H1 (cell line): ENCODE measurements around the gene TMEM17. TPM values are rescaled to one million over a fixed set of nuclear protein-coding genes. Genes with fewer than 3 reads are reported as not detected.

Experiments used
- CTCF ChIA-PET: fragments of 300-600 bp; sonication (Branson Sonifier 250); formaldehyde crosslinking; loops from one replicate; lab custom pipeline; 2021; ENCODE audit not compliant: partially characterized antibody; lab: Charles Lee
- POLR2A ChIA-PET: fragments of 300-600 bp; sonication (Branson Sonifier 250); formaldehyde crosslinking; loops from one replicate; lab custom pipeline; 2021; ENCODE audit warnings: inconsistent platforms; ENCODE audit not compliant: partially characterized antibody; lab: Charles Lee
- DNase-seq, 2 experiments: peaks; one replicate each; pipeline versions ENCODE4 v3.0.0 to v3.0.0-alpha.2; 2010 to 2022; ENCODE audit warnings: low spot score in 2 of 2, low read depth in 1 of 2, mixed read lengths in 1 of 2
- FAIRE-seq: peaks from 2 replicates; lab custom pipeline; 2011; peaks lifted over from hg19 to GRCh38; lab: Jason Lieb, UNC
- H2AFZ ChIP-seq: 2 replicates; pipeline ENCODE4 v1.8.1; 2012; ENCODE audit warnings: low read length, inconsistent platforms
- H2AK5ac ChIP-seq: 2 replicates; pipeline ENCODE4 v1.6.1; 2013; ENCODE audit warnings: low read depth, low read length
- H2BK120ac ChIP-seq: replicated peaks from 2 replicates; pipeline ENCODE3; 2013; ENCODE audit warnings: low read depth, low read length, inconsistent platforms
- H2BK12ac ChIP-seq: 2 replicates; pipeline ENCODE4 v1.6.1; 2013; ENCODE audit warnings: low read depth, low read length
- H2BK15ac ChIP-seq: 2 replicates; pipeline ENCODE4 v1.6.1; 2013; ENCODE audit warnings: low read length
- H2BK20ac ChIP-seq: 2 replicates; pipeline ENCODE4 v1.6.1; 2013; ENCODE audit warnings: low read length
- H2BK5ac ChIP-seq: 2 replicates; pipeline ENCODE4 v1.6.1; 2013; ENCODE audit warnings: low read depth, low read length
- H3K14ac ChIP-seq: 2 replicates; pipeline ENCODE4 v1.6.1; 2013; ENCODE audit warnings: inconsistent platforms; ENCODE audit not compliant: insufficient read length
- H3K18ac ChIP-seq: 2 replicates; pipeline ENCODE4 v1.6.1; 2013; ENCODE audit warnings: low read length; ENCODE audit errors: extremely low read depth
- H3K23ac ChIP-seq: 2 replicates; pipeline ENCODE4 v1.6.1; 2013; ENCODE audit warnings: inconsistent platforms; ENCODE audit not compliant: insufficient read length
- H3K23me2 ChIP-seq: 2 replicates; pipeline ENCODE4 v1.6.1; 2013; ENCODE audit warnings: low read depth, low read length
- H3K27ac ChIP-seq: 2 replicates; pipeline ENCODE4 v1.6.1; 2011; ENCODE audit warnings: low read depth, low read length, inconsistent platforms
- H3K27me3 ChIP-seq, 4 experiments: replicated peaks in 1 of 4; 1 replicate in 1 of 4; 2 replicates in 3 of 4; pipeline versions ENCODE4 v1.6.1 to v1.8.1; 2011 to 2013; ENCODE audit warnings: low read length in 3 of 4, mild to moderate bottlenecking in 3 of 4, inconsistent platforms in 2 of 4, mixed read lengths in 2 of 4, moderate library complexity in 1 of 4; ENCODE audit not compliant: control insufficient read depth in 3 of 4, insufficient read depth in 3 of 4; ENCODE audit errors: extremely low read depth in 1 of 4
- H3K36me3 ChIP-seq, 4 experiments: 2 replicates each; pipeline versions ENCODE4 v1.6.1 to v1.8.1; 2011 to 2013; ENCODE audit warnings: mild to moderate bottlenecking in 4 of 4, low read length in 3 of 4, moderate library complexity in 2 of 4, control low read depth in 1 of 4, inconsistent platforms in 1 of 4; ENCODE audit not compliant: insufficient read depth in 4 of 4, control insufficient read depth in 2 of 4
- H3K4ac ChIP-seq: replicated peaks from 2 replicates; pipeline ENCODE3; 2013; ENCODE audit warnings: low read length, low read depth, mixed read lengths, inconsistent platforms; ENCODE audit not compliant: insufficient read length
- H3K4me1 ChIP-seq, 4 experiments: replicated peaks in 1 of 4; 1 replicate in 1 of 4; 2 replicates in 3 of 4; pipeline versions ENCODE4 v1.6.1 to v1.8.1; 2011 to 2013; ENCODE audit warnings: low read length in 3 of 4, inconsistent platforms in 2 of 4, mixed read lengths in 1 of 4; ENCODE audit not compliant: insufficient read depth in 4 of 4, control insufficient read depth in 3 of 4
- H3K4me2 ChIP-seq, 2 experiments: 2 replicates each; pipeline versions ENCODE4 v1.6.1 to v1.8.1; 2011 to 2013; ENCODE audit warnings: low read depth in 2 of 2, low read length in 2 of 2, control low read depth in 1 of 2, inconsistent platforms in 1 of 2, mild to moderate bottlenecking in 1 of 2; ENCODE audit not compliant: insufficient read depth in 1 of 2
- H3K4me3 ChIP-seq, 4 experiments: fragments of 200-600, 300-600 bp in 1 of 4; sonication (generic), shearing (Covaris generic), sonication (Bioruptor Twin) in 1 of 4; 2 replicates each; pipeline versions ENCODE4 v1.5.1 to v1.8.1; 2011 to 2016; ENCODE audit warnings: low read length in 4 of 4, low read depth in 3 of 4, control low read depth in 2 of 4, inconsistent platforms in 2 of 4, mild to moderate bottlenecking in 2 of 4, mixed read lengths in 1 of 4, moderate library complexity in 1 of 4; ENCODE audit not compliant: insufficient read depth in 2 of 4; ENCODE audit errors: extremely low read depth in 1 of 4
- H3K56ac ChIP-seq: replicated peaks from 2 replicates; pipeline ENCODE3; 2013; ENCODE audit warnings: low read depth, mild to moderate bottlenecking, mixed read lengths, low read length, inconsistent platforms; ENCODE audit not compliant: insufficient read length
- H3K79me1 ChIP-seq: 2 replicates; pipeline ENCODE4 v1.6.1; 2013; ENCODE audit warnings: low read depth, low read length, control low read depth
- H3K79me2 ChIP-seq, 2 experiments: 2 replicates each; pipeline versions ENCODE4 v1.6.1 to v1.8.1; 2012 to 2013; ENCODE audit warnings: low read length in 2 of 2, mild to moderate bottlenecking in 2 of 2, inconsistent platforms in 1 of 2; ENCODE audit not compliant: insufficient read depth in 2 of 2, control insufficient read depth in 1 of 2
- H3K9ac ChIP-seq, 4 experiments: replicated peaks in 1 of 4; 1 replicate in 1 of 4; 2 replicates in 3 of 4; pipeline versions ENCODE4 v1.6.1 to v1.8.1; 2011 to 2013; ENCODE audit warnings: low read depth in 3 of 4, low read length in 3 of 4, control low read depth in 2 of 4, mild to moderate bottlenecking in 2 of 4, moderate library complexity in 2 of 4, inconsistent platforms in 1 of 4; ENCODE audit errors: extremely low read depth in 1 of 4
- H3K9me3 ChIP-seq, 2 experiments: 2 replicates each; pipeline versions ENCODE4 v1.6.1 to v1.8.1; 2012 to 2013; ENCODE audit warnings: mild to moderate bottlenecking in 2 of 2, moderate library complexity in 2 of 2, control low read depth in 1 of 2, inconsistent platforms in 1 of 2, low read depth in 1 of 2, low read length in 1 of 2, mixed read lengths in 1 of 2; ENCODE audit not compliant: insufficient read depth in 2 of 2
- H4K20me1 ChIP-seq, 2 experiments: replicated peaks in 1 of 2; 2 replicates each; pipeline versions ENCODE3 to v1.8.1; 2011 to 2013; ENCODE audit warnings: inconsistent platforms in 2 of 2, low read length in 2 of 2, mild to moderate bottlenecking in 1 of 2; ENCODE audit not compliant: insufficient read depth in 2 of 2, control insufficient read depth in 1 of 2
- H4K5ac ChIP-seq: 2 replicates; pipeline ENCODE4 v1.6.1; 2013; ENCODE audit warnings: low read length, low read depth, mixed read lengths, inconsistent platforms; ENCODE audit not compliant: insufficient read length
- H4K8ac ChIP-seq: 2 replicates; pipeline ENCODE4 v1.8.0; 2013; ENCODE audit warnings: mild to moderate bottlenecking, moderate library complexity, low read length, inconsistent platforms; ENCODE audit not compliant: insufficient read depth; ENCODE audit errors: extremely low read depth
- H4K91ac ChIP-seq: replicated peaks from 2 replicates; pipeline ENCODE3; 2013; ENCODE audit warnings: low read length, mixed read lengths, inconsistent platforms; ENCODE audit not compliant: insufficient read length
- TEAD4 ChIP-seq: IDR thresholded peaks from 2 replicates; pipeline ENCODE4 v1.6.1; 2012; ENCODE audit warnings: low read depth, low read length, inconsistent platforms, mixed read lengths
- WGBS, 2 experiments: shearing (Covaris generic) in 1 of 2; methylation state at CpG; one replicate each; pipeline versions ENCODE4 v1.1.6 to v1.1.7; 2013 to 2015; ENCODE audit warnings: low lambda C conversion rate in 2 of 2, mixed read lengths in 2 of 2, inconsistent platforms in 1 of 2, low coverage in 1 of 2, missing lambda C conversion rate in 1 of 2; ENCODE audit not compliant: insufficient replicate concordance in 2 of 2, insufficient coverage in 1 of 2, insufficient read length in 1 of 2; ENCODE audit errors: extremely low coverage in 1 of 2, missing lambda C conversion rate in 1 of 2; 5-methylcytosine and 5-hydroxymethylcytosine counted together
- polyA plus RNA-seq, 7 experiments: library from polyadenylated mRNA; depleted of rRNA in 3 of 7; stranded (reverse) in 5 of 7; unstranded in 2 of 7; fragments of >200 nt in 5 of 7; fragments of 200-250 nt in 2 of 7; gene quantifications; 1 replicate in 5 of 7; 2 replicates in 1 of 7; 4 replicates in 1 of 7; pipeline versions ENCODE4 v1.2.1 to v1.2.3, GENCODE V29; 2011 to 2013; ENCODE audit warnings: missing spikeins in 2 of 7, mixed read lengths in 2 of 7
- total RNA-seq: library from RNA; stranded (reverse); fragmentation: NEBNext Ultra II Directional; extraction: Animal tissue kit (Norgen Biotek cat#: 25700); gene quantifications from 2 replicates; pipeline ENCODE4 v1.2.1, GENCODE V29; 2021

The TMEM17 gene
- total and polyA plus RNA-seq, 2 of the 8 experiments (the other 6 are each of a cell fraction or from before 2014, with no cell fraction given) = 0.69 to 1.2 TPM

GRCh38 chr2:62512384-62512783 lies 6.4 kb upstream of the TMEM17 start:
- no peaks in the 10 kb centered on the region for H3K79me1 ChIP-seq
- no peak overlapping the region for H4K8ac ChIP-seq
- H3K9me3 ChIP-seq = no peaks in the 10 kb centered on the region
- no peak overlapping the region for H2AFZ ChIP-seq
- no peak overlapping the region for H3K56ac ChIP-seq
- H3K4ac ChIP-seq = no peak overlapping the region
- H3K36me3 ChIP-seq = no peaks in the 10 kb centered on the region
- H3K23ac ChIP-seq = no peak overlapping the region
- no peak overlapping the region for H2AK5ac ChIP-seq
- no peak for FAIRE-seq
- no peak overlapping the region for H2BK20ac ChIP-seq
- H3K4me2 ChIP-seq = no peak overlapping the region
- no peaks in the 10 kb centered on the region for H3K79me2 ChIP-seq
- WGBS, 2 experiments = 91% methylated on average over 4 of the region's 4 CpGs; no CpG with 5 or more reads in 1 of the 2 experiments
- no peak overlapping the region for H3K18ac ChIP-seq
- ChIA-PET POLR2A (no interaction called here), CTCF (interaction anchor here (1.1 kb wide), 1 partner anchor 9 kb away, joined by 4 read pairs; no protein-coding TSS in a partner anchor)
- no peak overlapping the region for H3K14ac ChIP-seq
- H3K27ac ChIP-seq = no peak overlapping the region
- no peak overlapping the region for H3K9ac ChIP-seq
- H4K5ac ChIP-seq = no peak overlapping the region
- no peak for TF ChIP-seq TEAD4
- no peaks in the 10 kb centered on the region for H3K4me1 ChIP-seq
- no peak for DNase-seq
- H2BK5ac ChIP-seq = no peak overlapping the region
- H2BK12ac ChIP-seq = no peak overlapping the region
- H2BK15ac ChIP-seq = no peak overlapping the region
- H3K4me3 ChIP-seq = no peak overlapping the region
- H4K20me1 ChIP-seq = no peaks in the 10 kb centered on the region
- no peak overlapping the region for H2BK120ac ChIP-seq
- H3K27me3 ChIP-seq = no peaks in the 10 kb centered on the region
- H4K91ac ChIP-seq = no peak overlapping the region
- H3K23me2 ChIP-seq = no peaks in the 10 kb centered on the region
